IMR-90 (cell line): ENCODE data around the gene KNL1. TPM values are rescaled to one million over a fixed set of nuclear protein-coding genes. Genes with fewer than 3 reads are reported as not detected.

ENCODE experiments used
- ATAC-seq: fragments of 200-7000 bp; cut with Tn5 transposase; 2 replicates; pipeline ENCODE4 v1.9.1; 2020; ENCODE audit warnings: low read depth, mild to moderate bottlenecking, moderate library complexity
- BruUV-seq: library from RNA; stranded (reverse); fragments of 400-500 nt; replicated peaks from 2 replicates; lab custom pipeline; 2021; lab: Mats Ljungman, UMichigan
- CTCF ChIA-PET: fragments of 300-600 bp; formaldehyde crosslinking; extraction: SDS; loops from one replicate; lab custom pipeline; 2021; ENCODE audit warnings: antibody characterized with exemption; lab: Yijun Ruan, JAX
- POLR2A ChIA-PET: fragments of 300-600 bp; sonication (Branson Sonifier 250); formaldehyde crosslinking; loops from one replicate; lab custom pipeline; 2022; ENCODE audit warnings: antibody characterized with exemption; ENCODE audit not compliant: unreplicated experiment; lab: Charles Lee
- DNase-seq: peaks from one replicate; pipeline ENCODE4 v3.0.0; 2013
- H2AFZ ChIP-seq: replicated peaks from 2 replicates; pipeline ENCODE3; 2013; ENCODE audit warnings: low read length, mild to moderate bottlenecking; ENCODE audit not compliant: poor library complexity
- H2AK5ac ChIP-seq: 2 replicates; pipeline ENCODE4 v1.6.1; 2013; ENCODE audit warnings: low read depth, low read length, inconsistent platforms
- H2AK9ac ChIP-seq: replicated peaks from 2 replicates; pipeline ENCODE3; 2013; ENCODE audit warnings: mild to moderate bottlenecking, low read depth, low read length, moderate library complexity; ENCODE audit not compliant: poor library complexity
- H2BK120ac ChIP-seq: 2 replicates; pipeline ENCODE4 v1.6.1; 2013; ENCODE audit warnings: low read depth, low read length, inconsistent platforms
- H2BK15ac ChIP-seq: 3 replicates; pipeline ENCODE4 v1.6.1; 2013; ENCODE audit warnings: low read depth, low read length, inconsistent platforms
- H2BK20ac ChIP-seq: 2 replicates; pipeline ENCODE4 v1.6.1; 2013; ENCODE audit warnings: low read depth, mild to moderate bottlenecking, inconsistent platforms, low read length, moderate library complexity
- H2BK5ac ChIP-seq: 2 replicates; pipeline ENCODE4 v1.6.1; 2013; ENCODE audit warnings: mild to moderate bottlenecking, low read depth, low read length, inconsistent platforms; ENCODE audit not compliant: poor library complexity, severe bottlenecking
- H3K14ac ChIP-seq: replicated peaks from 2 replicates; pipeline ENCODE4 v1.6.1; 2013; ENCODE audit warnings: low read depth, low read length, inconsistent platforms
- H3K18ac ChIP-seq: 2 replicates; pipeline ENCODE4 v1.6.1; 2013; ENCODE audit warnings: low read depth, low read length, control low read depth
- H3K23ac ChIP-seq: 2 replicates; pipeline ENCODE4 v1.6.1; 2013; ENCODE audit warnings: low read depth, low read length, inconsistent platforms
- H3K27ac ChIP-seq: 2 replicates; pipeline ENCODE4 v1.5.1; 2013; ENCODE audit warnings: mild to moderate bottlenecking, control low read depth, low read length; ENCODE audit not compliant: insufficient read depth
- H3K27me3 ChIP-seq: 2 replicates; pipeline ENCODE4 v1.6.1; 2013; ENCODE audit warnings: low read length; ENCODE audit not compliant: control insufficient read depth, insufficient read depth
- H3K36me3 ChIP-seq: 2 replicates; pipeline ENCODE4 v1.6.1; 2013; ENCODE audit warnings: low read length, mixed read lengths; ENCODE audit not compliant: control insufficient read depth, insufficient read depth
- H3K4ac ChIP-seq: 2 replicates; pipeline ENCODE4 v1.6.1; 2013; ENCODE audit warnings: low read depth, low read length, inconsistent platforms
- H3K4me1 ChIP-seq: 2 replicates; pipeline ENCODE4 v1.6.1; 2013; ENCODE audit warnings: low read length, mixed read lengths; ENCODE audit not compliant: control insufficient read depth, insufficient read depth
- H3K4me2 ChIP-seq: 2 replicates; pipeline ENCODE4 v1.6.1; 2013; ENCODE audit warnings: low read depth, mild to moderate bottlenecking, control low read depth, low read length, moderate library complexity
- H3K4me3 ChIP-seq: 2 replicates; pipeline ENCODE4 v1.5.1; 2013; ENCODE audit warnings: low read depth, mild to moderate bottlenecking, control low read depth, low read length, moderate library complexity; ENCODE audit not compliant: insufficient read depth
- H3K56ac ChIP-seq: 2 replicates; pipeline ENCODE4 v1.6.1; 2013; ENCODE audit warnings: low read length, inconsistent platforms; ENCODE audit not compliant: insufficient read depth; ENCODE audit errors: extremely low read depth
- H3K79me1 ChIP-seq, 2 experiments: 2 replicates each; pipeline ENCODE4 v1.6.1; 2013; ENCODE audit warnings: low read length in 2 of 2, inconsistent platforms in 1 of 2, low read depth in 1 of 2
- H3K9ac ChIP-seq: 2 replicates; pipeline ENCODE4 v1.6.1; 2013; ENCODE audit warnings: low read depth, low read length, control low read depth
- H3K9me1 ChIP-seq: 2 replicates; pipeline ENCODE4 v1.6.1; 2013; ENCODE audit warnings: low read length, inconsistent platforms; ENCODE audit not compliant: insufficient read depth
- H3K9me3 ChIP-seq: 2 replicates; pipeline ENCODE4 v1.6.1; 2013; ENCODE audit warnings: low read length; ENCODE audit not compliant: control insufficient read depth, insufficient read depth
- H4K20me1 ChIP-seq: 2 replicates; pipeline ENCODE4 v1.6.1; 2013; ENCODE audit warnings: low read length, inconsistent platforms; ENCODE audit not compliant: insufficient read depth
- H4K5ac ChIP-seq: 2 replicates; pipeline ENCODE4 v1.6.1; 2013; ENCODE audit warnings: mild to moderate bottlenecking, low read depth, low read length, control low read depth
- H4K8ac ChIP-seq, 2 experiments: 2 replicates each; pipeline ENCODE4 v1.6.1; 2013; ENCODE audit warnings: low read depth in 2 of 2, low read length in 2 of 2, control low read depth in 1 of 2, inconsistent platforms in 1 of 2
- H4K91ac ChIP-seq: 2 replicates; pipeline ENCODE4 v1.6.1; 2013; ENCODE audit warnings: low read depth, low read length, inconsistent platforms; ENCODE audit not compliant: insufficient read depth
- BHLHE40 ChIP-seq: fragments of 150-350 bp; IDR thresholded peaks from 2 replicates; pipeline ENCODE4 v1.6.1; 2016; ENCODE audit warnings: mild to moderate bottlenecking, low read depth, low read length
- CEBPB ChIP-seq: IDR thresholded peaks from 2 replicates; pipeline ENCODE4 v1.6.1; 2012; ENCODE audit warnings: low read depth, low read length, improper control_type of control experiment
- CHD1 ChIP-seq: IDR thresholded peaks from 2 replicates; pipeline ENCODE4 v1.6.1; 2012; ENCODE audit warnings: low read depth, low read length, improper control_type of control experiment
- CTCF ChIP-seq: conservative IDR thresholded peaks from 2 replicates; pipeline ENCODE4 v1.5.1; 2012; ENCODE audit warnings: mild to moderate bottlenecking, low read depth, low read length, improper control_type of control experiment
- FOS ChIP-seq: fragments of 150-350 bp; IDR thresholded peaks from 2 replicates; pipeline ENCODE4 v1.6.1; 2016; ENCODE audit warnings: low read depth, low read length
- MAFK ChIP-seq: IDR thresholded peaks from 2 replicates; pipeline ENCODE4 v1.6.1; 2012; ENCODE audit warnings: low read depth, low read length, improper control_type of control experiment
- MAZ ChIP-seq: IDR thresholded peaks from 2 replicates; pipeline ENCODE4 v1.6.1; 2012; ENCODE audit warnings: low read depth, mild to moderate bottlenecking, low read length, improper control_type of control experiment, moderate library complexity, borderline replicate concordance
- MXI1 ChIP-seq: IDR thresholded peaks from 2 replicates; pipeline ENCODE4 v1.6.1; 2012; ENCODE audit warnings: low read depth, mild to moderate bottlenecking, low read length, moderate library complexity, borderline replicate concordance
- NFE2L2 ChIP-seq: fragments of 150-350 bp; IDR thresholded peaks from 2 replicates; pipeline ENCODE4 v1.6.1; 2016; ENCODE audit warnings: low read depth, mild to moderate bottlenecking, low read length
- POLR2A ChIP-seq: IDR thresholded peaks from 2 replicates; pipeline ENCODE4 v1.6.1; 2012; ENCODE audit warnings: mild to moderate bottlenecking, low read depth, low read length
- RAD21 ChIP-seq: IDR thresholded peaks from 2 replicates; pipeline ENCODE4 v1.6.1; 2012; ENCODE audit warnings: low read length, improper control_type of control experiment
- RCOR1 ChIP-seq: IDR thresholded peaks from 2 replicates; pipeline ENCODE4 v1.6.1; 2012; ENCODE audit warnings: mild to moderate bottlenecking, low read length, improper control_type of control experiment; ENCODE audit not compliant: insufficient replicate concordance
- RFX5 ChIP-seq: IDR thresholded peaks from 2 replicates; pipeline ENCODE4 v1.8.0; 2012; ENCODE audit warnings: low read depth, mild to moderate bottlenecking, low read length, moderate library complexity
- SMC3 ChIP-seq: fragments of 150-350 bp; IDR thresholded peaks from 2 replicates; pipeline ENCODE4 v1.6.1; 2016; ENCODE audit warnings: low read depth, mild to moderate bottlenecking, antibody characterized with exemption, low read length, moderate library complexity
- WGBS, 2 experiments: methylation state at CpG; one replicate each; pipeline versions ENCODE4 v1.1.5 to v1.1.7; 2013; ENCODE audit warnings: missing lambda C conversion rate in 2 of 2; ENCODE audit not compliant: insufficient read length in 1 of 2; ENCODE audit errors: extremely low coverage in 2 of 2; 5-methylcytosine and 5-hydroxymethylcytosine counted together
- dilution Hi-C: fragments of 300-500 bp; cut with HindIII; formaldehyde crosslinking; loops from one replicate; pipeline ENCODE4 v1.14.3; 2018; ENCODE audit warnings: low sequenced_read_pairs; ENCODE audit not compliant: unreplicated experiment
- in situ Hi-C: fragments of 300-500 bp; cut with MboI; formaldehyde crosslinking; loops from 3 replicates; pipeline ENCODE4 v1.14.3; 2019; ENCODE audit warnings: low sequenced_read_pairs, inconsistent platforms, mixed read lengths
- intact Hi-C: fragments of 100-400 bp; cut with micrococcal nuclease; formaldehyde crosslinking; loops from 2 replicates; pipeline ENCODE4 v1.10.0; 2022
- polyA plus RNA-seq, 3 experiments: library from polyadenylated mRNA; depleted of rRNA; stranded (reverse); fragments of >200 nt; gene quantifications; 2 replicates each; pipeline ENCODE4 v1.2.3, GENCODE V29; 2012; ENCODE audit warnings: low replicate concordance in 1 of 3
- total RNA-seq: library from RNA; depleted of rRNA; stranded (reverse); fragments of >200 nt; gene quantifications from 2 replicates; pipeline ENCODE4 v1.2.3, GENCODE V29; 2012
- TF ChIP-seq, protein P1 (sequence below): fragments of 150-350 bp; IDR thresholded peaks from 2 replicates; pipeline ENCODE4 v1.6.1; 2016; ENCODE audit warnings: low read depth, mild to moderate bottlenecking, low read length, moderate library complexity, borderline replicate concordance
- TF ChIP-seq, protein P2 (sequence below): fragments of 150-350 bp; IDR thresholded peaks from 2 replicates; pipeline ENCODE4 v1.6.1; 2017; ENCODE audit warnings: mild to moderate bottlenecking, antibody characterized with exemption, low read length, low read depth

KNL1 gene
- total and polyA plus RNA-seq, 2 of the 4 experiments (the other 2 are of a cell fraction): 3.1 to 25.1 TPM

DNA sequence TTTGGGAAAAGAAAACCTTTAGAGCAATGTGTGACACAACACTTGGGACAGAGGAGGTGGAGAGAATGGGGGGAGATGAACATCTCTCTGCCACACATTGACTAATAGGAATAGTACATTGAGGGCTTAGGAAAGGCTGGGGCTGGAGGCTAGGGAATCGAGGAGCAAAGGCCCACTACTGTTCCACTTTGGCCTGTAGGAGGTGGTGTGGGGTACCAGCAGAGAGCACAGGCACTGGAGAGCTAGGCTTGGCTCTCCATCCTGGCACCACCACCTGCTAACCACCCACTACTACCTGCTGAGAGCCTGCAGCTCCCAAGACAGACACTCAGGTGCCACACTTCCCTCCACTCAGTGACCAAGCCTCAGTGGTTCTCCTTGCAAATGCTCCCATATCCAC, 48.6 kb upstream of the KNL1 start:
- Histone ChIP-seq H3K79me1 (no peaks in the 10 kb centered on the region), H2BK5ac (no peak overlapping the region), H2BK120ac (no peak overlapping the region), H3K14ac (no peak overlapping the region), H2AK5ac (no peak overlapping the region), H3K18ac (no peak overlapping the region), H2BK15ac (no peak overlapping the region), H3K4me2 (no peak overlapping the region), H4K20me1 (no peaks in the 10 kb centered on the region), H3K4ac (no peak overlapping the region), H3K9ac (no peak overlapping the region), H3K9me3 (no peaks in the 10 kb centered on the region), H3K23ac (no peak overlapping the region), H3K9me1 (peaks cover 2% of the 10 kb centered on the region; the same call in 1 of the 2 replicates), H2BK20ac (no peak overlapping the region), H4K5ac (no peak overlapping the region), H3K27ac (no peak overlapping the region), H3K56ac (no peak overlapping the region), H2AK9ac (no peak overlapping the region), H4K91ac (no peak overlapping the region), H3K4me1 (no peaks in the 10 kb centered on the region), H3K27me3 (no peaks in the 10 kb centered on the region), H3K4me3 (no peak overlapping the region), H2AFZ (no peak overlapping the region), H4K8ac (no peak overlapping the region), H3K36me3 (peaks cover 4% of the 10 kb centered on the region)
- TF ChIP-seq CEBPB: no peak
- no peak for TF ChIP-seq CHD1
- TF ChIP-seq MAZ: no peak
- TF ChIP-seq SMC3: no peak
- TF ChIP-seq MAFK: no peak
- TF ChIP-seq FOS: no peak
- no peak for TF ChIP-seq RFX5
- TF ChIP-seq RAD21: no peak
- no peak for TF ChIP-seq MXI1
- TF ChIP-seq POLR2A: no peak
- no peak for TF ChIP-seq NFE2L2
- no peak for TF ChIP-seq BHLHE40
- no peak for TF ChIP-seq CTCF
- TF ChIP-seq, protein P1, sequence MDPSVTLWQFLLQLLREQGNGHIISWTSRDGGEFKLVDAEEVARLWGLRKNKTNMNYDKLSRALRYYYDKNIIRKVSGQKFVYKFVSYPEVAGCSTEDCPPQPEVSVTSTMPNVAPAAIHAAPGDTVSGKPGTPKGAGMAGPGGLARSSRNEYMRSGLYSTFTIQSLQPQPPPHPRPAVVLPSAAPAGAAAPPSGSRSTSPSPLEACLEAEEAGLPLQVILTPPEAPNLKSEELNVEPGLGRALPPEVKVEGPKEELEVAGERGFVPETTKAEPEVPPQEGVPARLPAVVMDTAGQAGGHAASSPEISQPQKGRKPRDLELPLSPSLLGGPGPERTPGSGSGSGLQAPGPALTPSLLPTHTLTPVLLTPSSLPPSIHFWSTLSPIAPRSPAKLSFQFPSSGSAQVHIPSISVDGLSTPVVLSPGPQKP: no peak
- TF ChIP-seq RCOR1: no peak
- TF ChIP-seq, protein P2, sequence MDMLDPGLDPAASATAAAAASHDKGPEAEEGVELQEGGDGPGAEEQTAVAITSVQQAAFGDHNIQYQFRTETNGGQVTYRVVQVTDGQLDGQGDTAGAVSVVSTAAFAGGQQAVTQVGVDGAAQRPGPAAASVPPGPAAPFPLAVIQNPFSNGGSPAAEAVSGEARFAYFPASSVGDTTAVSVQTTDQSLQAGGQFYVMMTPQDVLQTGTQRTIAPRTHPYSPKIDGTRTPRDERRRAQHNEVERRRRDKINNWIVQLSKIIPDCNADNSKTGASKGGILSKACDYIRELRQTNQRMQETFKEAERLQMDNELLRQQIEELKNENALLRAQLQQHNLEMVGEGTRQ: no peak
- no TSS peak for BruUV-seq
- no CpG with 5 or more reads among the region's 1 CpG for WGBS, 2 experiments
- ChIA-PET CTCF (no interaction called here), POLR2A (no interaction called here)
- intact Hi-C loops (no loop called here), in situ Hi-C loops (no loop called here), dilution Hi-C loops (no loop called here)
- DNase-seq: no peak
- no peak for ATAC-seq
